ELF-1 (cell line): ENCODE data around the gene STX8.

Experiments used
- DNase-seq: peaks from one replicate; pipeline ENCODE4 v3.0.0-alpha.2; 2016; ENCODE audit warnings: low read depth, low spot score

Gene STX8

DNA sequence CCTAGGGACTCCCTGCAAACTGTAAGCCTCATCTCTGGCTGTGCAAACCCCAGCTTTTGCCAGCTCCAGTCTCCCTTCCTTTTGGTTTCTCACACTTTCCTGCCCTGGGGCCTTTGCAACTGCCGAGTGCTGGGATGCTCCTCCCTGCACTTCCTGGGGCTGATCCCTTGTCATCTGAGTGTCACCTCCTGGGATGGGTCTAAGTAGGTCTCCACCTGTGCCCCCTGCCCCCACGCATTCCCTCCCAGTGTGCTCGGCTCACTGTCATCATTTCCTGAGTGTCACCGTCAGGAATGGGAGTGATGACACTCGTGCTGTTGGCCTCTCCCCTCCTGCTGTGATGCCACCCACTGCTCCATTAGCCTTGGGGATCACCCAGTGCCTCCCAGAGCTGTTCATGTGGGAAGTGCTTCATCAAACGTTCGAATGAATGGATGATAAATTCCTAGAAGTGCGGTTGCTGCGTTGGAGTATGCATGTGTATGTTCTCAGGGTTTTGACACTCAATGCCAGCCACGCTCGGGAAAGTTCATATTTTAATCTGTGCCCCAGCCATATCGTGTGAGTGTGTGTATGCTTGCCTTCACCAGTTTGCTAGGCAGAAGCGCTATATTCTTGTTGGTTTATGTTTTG is 364.4 kb downstream of the STX8 start:
- peak; percentile 72 for DNase-seq

DNA sequence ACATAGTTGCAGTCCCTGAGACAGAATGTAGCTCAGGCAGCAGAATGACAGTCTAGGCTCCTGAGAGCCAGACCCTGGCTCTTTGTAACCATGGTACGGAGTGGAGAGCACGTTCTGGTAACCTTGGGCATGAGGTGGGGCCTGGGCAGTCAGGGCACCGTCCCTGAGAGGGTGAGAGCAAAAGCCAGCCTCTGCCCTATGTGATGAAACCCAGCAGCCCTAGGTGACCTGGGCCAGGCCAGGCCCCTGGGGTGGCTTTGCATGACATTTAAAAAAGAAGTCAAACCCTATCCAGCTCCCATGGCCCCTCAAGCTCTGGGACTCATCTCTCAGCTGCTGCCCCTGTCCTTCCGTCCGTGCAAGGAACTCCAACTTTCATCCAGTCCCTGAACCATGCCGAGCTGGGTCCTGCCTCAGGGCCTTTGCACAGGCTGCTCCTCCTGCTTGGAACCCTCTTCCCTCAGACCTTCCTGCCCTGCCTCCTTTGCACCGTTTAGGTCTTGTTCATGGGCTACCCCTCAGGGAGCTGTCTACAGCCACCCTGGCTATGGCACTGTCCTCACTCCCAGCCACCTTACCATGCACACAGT is 365.7 kb downstream of the STX8 start:
- no peak for DNase-seq

DNA sequence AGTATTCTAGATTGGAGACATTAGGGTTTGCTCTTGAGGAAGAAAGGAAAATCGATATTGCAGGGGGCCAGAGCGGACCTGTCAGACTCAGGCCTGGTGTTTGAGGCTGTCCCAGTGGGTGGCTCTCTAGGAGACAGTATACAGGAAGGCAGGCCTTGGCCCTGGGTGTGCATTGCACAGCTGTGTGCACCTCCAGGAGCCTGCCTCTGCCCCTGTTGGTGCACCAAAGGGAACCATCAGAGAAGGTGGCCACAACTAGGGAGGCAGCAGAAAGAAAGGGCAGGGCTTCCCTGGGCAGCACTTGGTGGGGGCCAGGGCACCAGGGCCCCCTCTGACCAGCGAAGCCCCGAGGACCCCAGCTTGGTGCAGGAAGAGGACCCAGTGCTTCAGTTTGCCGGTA is 366.3 kb downstream of the STX8 start:
- DNase-seq: no peak

DNA sequence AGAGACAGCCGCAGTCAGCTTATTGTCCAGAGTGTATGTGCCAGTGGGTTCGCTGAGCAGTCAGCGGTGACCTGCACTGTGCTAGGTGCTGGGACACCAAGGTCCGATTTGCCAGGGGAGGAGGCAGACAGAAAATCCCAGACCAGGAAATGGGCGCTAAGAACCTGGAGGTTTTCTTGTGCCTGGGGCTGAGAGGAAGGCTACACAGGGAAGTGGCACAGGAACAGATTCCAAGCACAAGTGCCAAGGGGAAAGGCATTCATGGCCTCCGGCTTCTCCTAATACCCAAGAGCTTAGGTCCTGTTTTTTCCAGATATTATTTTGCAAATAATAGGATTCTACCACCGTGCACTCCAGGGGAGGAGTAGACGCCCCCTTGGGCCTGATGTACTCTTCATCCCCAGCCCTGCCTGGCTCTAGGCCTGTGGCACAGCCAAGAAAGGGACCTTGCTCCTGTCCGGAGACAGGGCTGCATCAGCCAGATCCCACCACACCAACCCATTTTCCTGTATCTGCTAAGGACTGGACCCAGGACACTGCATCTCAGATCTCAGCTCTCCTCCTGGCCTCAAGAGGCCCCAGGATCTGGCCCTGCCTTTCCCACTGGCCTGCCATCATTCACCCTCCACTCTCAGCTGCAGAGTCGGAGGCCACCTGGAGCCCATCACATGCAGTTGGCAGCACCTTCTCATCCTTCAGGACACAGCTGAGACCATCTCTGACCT is 367.1 kb downstream of the STX8 start:
- DNase-seq: no peak

DNA sequence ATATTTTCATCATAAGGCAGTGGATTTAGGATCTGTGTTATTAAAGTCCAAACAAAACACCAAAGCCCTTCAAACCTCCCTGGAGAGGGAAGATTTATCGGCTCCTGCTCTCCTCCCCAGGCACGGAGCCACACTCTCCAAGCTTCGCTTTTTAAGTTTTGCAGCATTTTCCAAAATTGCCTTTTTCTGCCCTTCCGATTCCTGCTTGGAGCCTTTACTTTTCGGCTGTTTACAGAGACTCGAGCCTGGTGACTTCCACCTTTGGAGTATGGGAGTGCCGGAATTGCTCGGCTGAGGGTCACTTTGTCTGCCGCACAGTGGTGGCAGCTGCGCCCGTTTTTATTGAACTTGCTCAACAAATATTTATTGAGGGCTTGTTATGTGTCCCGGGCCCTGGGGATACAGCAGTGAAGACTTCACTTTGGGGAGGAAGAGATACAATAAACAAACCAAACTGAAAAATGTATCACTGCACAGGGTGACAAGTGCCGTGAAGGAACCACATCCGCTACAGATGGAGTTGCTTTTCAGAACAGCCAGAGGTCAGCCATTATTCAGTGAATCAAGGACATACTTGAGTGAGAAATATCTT is 368.8 kb downstream of the STX8 start:
- DNase-seq: no peak

DNA sequence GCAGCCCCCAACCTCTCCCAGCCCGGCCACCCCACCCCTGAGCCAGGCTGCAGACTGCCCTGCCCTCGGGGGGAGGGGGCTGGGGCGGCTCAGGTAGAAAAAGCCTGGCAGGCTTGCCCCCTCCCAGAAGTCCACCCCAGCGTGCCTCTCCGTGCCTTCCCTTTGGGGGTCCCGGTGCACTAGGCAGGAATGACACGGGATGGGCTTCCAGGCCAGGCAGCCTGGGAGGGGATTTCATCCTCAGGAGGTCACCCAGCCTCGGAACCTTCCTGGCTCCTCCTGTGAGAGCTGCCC is 369.3 kb downstream of the STX8 start:
- no peak for DNase-seq

DNA sequence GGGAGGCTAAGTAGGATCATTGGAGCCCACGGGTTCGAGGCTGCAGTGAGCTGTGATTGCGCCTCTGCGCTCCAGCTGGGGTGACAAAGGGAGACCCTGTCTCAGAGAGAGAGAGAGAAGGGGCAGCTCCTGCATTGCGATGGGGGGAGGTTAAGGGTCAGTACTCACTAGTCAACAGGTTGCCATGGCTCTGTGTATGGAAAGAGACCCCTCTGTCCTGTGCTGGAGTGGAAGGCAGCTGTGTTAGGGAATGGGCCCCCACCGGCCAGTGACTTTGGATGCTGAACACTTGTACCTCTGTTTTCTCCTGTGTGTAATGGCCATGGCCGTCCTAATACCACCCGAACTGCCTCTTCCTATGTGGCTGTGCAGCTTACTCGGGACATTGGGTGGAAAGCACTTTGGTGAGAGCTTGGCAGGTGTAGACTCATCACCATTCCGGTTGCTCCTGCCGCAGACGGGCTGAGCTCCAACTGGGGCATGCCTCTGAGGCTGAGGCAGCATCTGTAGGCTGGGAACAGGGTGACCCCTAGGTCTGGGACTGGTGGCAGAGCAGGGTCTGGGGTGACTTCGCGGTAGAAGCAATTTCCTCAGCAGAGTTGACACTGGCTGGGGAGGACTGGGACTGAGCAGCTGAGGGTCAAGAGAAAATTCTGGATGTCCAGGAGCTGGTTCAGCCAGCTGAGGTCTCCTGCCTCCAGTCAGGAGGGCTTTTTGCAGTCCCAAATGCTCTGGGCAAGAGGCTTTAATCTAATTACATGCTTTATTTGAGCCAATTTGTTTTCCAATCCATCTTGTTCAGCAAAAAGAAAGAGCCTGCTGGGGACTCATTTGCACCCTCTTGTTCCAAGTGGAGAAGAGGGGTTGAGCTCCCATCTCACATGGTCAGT is 369.9 kb downstream of the STX8 start:
- no peak for DNase-seq

DNA sequence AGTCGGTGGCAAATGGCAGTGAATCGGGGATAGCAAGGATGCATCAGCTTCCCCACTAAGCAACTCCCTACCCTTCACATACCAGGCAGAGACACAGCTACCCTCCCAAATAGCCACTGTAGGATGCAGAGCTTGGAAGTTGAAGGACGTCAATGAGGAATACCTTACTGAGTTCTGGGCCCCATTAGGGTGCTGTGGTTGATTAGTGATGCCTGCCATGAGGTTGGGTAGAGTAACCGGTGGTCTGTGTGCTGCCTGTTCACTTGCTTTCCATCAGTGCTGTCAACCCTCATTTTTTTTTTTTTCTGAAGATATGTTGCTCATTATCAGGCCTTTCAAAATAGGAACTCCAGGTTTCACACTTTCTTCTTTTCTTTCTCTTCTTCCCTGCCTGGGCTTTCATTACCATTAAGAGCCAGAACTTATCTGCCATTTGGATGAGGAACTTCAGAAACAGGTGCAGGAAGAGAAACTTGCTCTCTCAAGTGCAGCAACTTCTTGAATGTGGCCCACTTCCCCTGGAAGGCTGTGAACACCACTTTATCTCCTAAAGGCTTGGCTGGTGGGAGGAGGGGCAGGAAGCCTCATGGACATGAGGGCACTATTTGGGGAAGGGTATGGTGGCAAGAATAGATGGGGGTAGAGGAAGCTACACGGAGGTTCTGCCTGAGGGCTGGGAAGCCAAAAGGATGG is 370.8 kb downstream of the STX8 start:
- DNase-seq: no peak

DNA sequence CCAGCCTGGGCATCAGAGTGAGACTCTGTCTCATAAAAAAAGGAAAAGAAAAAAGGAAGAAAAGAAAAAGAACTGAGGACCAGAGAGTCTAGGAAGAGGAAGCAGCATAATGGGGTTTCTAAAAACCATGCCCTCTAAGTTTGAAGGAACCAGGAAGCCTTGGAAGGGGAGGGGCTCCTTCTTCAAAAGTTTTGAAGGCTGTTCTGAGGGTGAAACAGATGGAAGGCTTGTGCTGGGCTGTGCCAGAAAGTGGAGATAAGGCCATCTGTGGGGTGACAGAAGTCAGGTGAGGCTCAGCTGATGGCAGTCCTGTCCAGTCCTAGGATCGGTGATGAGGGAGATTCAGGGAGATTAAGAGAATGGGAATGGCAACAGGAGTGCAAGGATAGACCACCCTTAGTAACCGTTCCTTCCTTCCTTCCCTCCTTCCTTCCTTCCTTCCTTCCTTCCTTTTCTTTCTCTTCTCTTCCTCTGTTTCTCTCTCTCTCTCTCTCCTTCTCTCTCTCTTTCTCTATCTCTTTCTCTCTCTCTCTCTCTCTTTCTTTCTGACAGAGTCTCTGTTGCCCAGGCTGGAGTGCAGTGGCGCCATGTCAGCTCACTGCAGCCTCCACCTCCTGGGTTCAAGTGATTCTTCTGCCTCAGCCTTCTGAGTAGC is 371.7 kb downstream of the STX8 start:
- no peak for DNase-seq

DNA sequence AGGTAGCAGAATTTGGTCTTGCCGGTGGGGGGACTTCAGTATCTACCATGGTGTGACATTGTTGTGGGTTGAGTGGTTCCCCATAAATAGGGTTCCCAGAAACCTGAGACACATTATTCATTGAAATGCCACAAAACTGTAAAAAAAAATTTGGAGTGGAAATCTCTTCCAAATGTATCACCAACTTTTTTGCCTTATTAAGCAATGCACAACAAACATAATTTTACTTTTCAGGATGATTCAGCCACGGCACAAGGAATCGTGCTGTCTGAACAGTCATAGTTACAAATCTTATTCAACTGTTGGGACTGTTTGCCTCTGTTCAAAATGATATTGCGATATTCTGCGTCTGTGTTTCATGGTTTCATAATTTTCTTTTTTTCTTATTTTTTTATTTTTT is 373.1 kb downstream of the STX8 start:
- DNase-seq: no peak

DNA sequence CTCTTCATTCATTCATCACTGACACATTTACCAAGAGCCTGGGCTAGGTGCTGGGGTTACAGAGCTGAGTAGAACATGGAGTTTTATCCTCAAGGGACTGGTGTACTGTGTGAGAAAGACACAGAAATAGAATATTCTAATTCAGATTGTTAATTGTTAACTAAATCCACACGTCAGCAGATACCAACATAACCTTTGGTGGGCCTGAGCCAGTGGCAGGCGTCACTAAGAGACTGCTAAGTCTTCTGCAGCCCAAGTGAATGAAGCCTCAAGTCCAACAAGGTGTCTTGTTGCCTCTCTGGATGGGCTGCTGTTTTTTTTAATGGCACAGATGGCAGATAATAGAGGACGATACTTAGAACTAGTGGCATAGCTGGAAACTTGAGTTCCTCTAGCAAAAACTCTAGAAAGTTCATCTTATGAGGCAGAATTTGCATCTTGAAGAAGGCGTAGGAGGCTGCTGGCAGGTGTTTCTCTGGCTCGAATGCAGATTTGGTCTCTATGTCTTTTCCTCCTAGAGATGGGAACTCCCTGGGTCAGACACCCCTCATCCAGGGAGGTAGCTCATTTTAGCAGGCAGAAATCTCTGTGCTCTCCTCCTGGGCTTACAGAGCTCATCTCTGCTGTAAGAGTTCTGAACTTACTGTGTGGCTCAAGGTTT is 374.8 kb downstream of the STX8 start:
- DNase-seq: no peak
